VCaP (cell line): ENCODE results near the gene AGAP3.

Experiments
- H3K27ac ChIP-seq: fragments of 450-650 bp; 2 replicates; pipeline ENCODE4 v1.5.1; 2017
- TF ChIP-seq, protein P1 (sequence below): fragments of 450-650 bp; conservative IDR thresholded peaks from 2 replicates; pipeline ENCODE4 v1.5.1; 2017; ENCODE audit warnings: mild to moderate bottlenecking, moderate library complexity

AGAP3 gene

DNA sequence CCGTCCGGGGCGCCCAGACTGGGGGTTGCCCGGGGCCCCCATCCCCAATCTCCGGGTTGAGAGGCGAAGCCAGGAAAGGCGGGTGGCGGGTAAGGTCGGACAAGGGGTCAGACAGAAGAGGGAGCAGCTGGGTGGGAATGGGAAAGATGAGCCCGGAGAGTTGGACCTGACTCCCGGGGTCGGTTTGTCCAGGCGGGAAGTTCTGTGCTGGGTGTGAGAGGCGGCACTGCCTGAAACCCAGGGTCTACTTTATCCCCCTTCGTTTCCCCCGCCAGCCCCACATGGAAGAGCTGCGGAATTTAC is 26.2 kb upstream of the AGAP3 start:
- H3K27ac ChIP-seq: peak overlapping the region; percentile 92
- TF ChIP-seq, protein P1, sequence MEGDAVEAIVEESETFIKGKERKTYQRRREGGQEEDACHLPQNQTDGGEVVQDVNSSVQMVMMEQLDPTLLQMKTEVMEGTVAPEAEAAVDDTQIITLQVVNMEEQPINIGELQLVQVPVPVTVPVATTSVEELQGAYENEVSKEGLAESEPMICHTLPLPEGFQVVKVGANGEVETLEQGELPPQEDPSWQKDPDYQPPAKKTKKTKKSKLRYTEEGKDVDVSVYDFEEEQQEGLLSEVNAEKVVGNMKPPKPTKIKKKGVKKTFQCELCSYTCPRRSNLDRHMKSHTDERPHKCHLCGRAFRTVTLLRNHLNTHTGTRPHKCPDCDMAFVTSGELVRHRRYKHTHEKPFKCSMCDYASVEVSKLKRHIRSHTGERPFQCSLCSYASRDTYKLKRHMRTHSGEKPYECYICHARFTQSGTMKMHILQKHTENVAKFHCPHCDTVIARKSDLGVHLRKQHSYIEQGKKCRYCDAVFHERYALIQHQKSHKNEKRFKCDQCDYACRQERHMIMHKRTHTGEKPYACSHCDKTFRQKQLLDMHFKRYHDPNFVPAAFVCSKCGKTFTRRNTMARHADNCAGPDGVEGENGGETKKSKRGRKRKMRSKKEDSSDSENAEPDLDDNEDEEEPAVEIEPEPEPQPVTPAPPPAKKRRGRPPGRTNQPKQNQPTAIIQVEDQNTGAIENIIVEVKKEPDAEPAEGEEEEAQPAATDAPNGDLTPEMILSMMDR: 0 out of 2 replicates have a peak, but pooled peaks have one; percentile 15

DNA sequence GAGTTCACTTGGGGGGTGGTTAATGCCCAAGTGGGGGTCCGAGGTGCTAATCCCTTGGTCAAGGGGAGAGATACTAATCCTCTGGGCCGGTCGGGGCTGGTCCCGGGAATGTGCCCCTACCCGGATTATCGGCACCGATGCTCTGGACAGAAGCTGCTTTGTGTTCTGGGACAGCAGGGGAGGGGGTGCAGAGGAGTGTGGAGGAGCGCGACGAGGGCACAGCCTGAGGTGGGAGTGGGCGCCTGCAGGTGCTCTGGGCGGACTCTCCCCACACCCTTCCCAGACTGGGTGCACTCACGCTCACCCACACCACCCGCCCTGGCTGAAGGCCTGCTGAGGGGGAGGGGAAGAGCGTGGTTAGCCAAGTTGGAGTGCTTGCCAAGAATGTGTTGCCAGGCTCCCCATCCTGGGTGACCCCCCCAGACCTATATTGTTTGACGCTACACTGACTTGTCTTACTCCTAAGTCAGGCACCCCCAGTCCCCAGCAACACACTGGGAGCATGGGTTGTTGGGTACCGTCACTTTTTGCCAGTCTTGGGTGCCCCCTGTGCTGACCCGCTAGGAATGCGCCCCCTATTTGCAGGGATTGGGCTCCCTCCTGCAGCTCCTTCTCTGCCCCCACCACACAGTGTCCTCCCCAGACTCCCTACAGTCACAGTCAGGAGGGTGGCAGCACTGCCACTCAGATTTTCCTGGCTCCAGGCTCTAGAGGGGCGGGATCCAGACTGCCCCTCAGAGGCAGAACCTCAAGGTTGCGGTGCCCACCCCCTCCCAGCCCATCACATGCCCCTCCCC is 25.7 kb upstream of the AGAP3 start:
- TF ChIP-seq, protein P1: no peak
- peak overlapping the region; percentile 92 for H3K27ac ChIP-seq

DNA sequence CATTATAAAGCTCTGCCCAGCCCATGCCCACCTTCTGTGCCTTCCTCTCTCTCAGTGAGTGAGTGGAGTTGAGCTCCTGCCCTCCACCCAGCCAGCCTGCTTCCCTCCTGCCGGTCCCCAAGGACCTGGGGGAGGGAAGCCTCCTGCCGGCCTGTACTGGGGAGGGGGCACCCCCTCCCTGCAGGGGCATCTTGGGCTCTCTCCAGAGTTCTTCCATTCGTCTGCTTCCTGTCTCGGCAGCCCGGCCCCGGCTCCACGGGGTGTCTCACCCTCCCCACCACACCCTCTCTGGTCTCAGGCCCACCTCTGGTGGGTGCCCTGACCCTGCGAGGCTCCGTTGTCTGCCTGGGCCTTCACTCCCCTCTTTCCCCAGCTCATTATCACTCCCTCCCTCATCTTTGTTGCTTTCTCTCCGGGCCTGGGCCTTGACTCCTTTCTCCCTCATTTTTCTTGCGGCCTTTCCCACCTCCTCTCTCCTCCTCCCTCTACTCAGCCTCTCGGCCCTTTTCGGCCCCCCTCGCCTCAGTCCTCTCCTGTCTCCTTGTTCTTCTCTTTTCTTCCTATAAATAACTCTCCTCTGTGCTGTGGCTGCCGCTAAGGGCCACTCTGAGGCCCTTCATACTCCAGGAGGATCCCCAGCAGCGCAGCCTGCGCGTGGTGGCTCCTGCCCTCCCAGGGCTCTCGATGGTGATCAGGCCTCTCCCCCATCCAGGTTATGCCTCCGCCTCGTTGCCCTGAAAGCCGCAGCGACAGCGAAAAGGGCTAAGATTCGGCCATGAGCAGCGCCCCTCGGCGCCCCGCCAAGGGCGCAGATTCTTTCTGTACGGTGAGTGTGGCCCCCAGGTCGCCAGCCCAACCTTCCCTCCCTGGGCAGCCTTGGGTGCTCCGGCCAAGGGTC is 24.8 kb upstream of the AGAP3 start:
- TF ChIP-seq, protein P1: no peak
- H3K27ac ChIP-seq: peak overlapping the region; percentile 92

DNA sequence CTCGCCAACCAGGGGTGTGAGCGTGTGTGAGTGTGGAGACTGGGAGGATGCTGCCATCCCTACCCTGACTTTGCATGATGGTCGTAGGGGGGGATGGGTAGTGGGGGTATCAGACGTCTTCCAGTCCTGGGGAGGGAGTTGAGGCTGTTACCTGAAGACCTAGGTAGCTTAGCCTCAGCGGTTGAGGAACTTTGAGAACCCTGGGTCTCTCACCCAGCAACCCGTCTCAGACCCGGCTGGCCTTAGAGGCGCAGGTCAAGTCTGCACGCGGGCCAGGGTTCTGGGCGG is 24.2 kb upstream of the AGAP3 start:
- TF ChIP-seq, protein P1: no peak
- H3K27ac ChIP-seq: no peak overlapping the region

DNA sequence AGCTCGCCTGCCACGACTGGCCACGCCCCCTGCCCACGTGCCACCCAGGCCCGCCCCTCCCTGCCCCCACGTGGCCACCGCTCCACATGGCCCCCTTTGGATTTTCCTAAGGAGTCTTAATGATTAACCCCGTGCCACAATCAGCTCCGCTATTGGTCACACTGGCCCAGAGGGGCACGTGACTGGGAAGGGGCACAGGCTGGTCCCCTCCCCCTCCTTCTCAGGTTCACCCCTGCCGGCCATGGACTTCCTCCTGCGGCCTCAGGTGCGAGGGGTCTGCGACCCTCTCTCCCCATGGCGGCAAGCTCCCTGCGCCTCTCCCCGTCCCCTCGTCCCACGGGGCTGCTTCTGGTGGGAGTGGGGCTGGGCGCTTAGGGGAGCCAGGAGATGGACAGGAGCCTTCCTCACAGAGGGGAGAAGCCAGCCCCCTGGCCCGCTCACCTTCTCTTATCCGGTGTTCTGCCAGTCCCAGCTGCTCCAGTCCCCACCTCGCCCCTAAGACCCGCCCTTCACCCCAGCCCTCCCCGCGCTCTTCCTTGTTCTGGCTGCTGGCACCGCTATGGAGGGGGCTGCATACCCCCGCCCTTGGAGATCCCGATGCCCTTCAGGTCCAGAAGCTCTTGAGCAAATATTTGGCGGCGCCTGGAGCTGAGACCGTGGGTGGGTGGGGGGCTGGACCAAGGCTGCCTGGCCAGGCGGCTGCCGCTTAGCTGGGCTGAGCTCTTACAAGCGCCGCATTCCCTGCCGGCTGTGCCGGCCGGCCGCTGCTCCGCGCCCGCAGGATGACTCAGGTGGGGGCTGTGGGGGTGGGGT is 23.7 kb upstream of the AGAP3 start:
- H3K27ac ChIP-seq: no peak overlapping the region

DNA sequence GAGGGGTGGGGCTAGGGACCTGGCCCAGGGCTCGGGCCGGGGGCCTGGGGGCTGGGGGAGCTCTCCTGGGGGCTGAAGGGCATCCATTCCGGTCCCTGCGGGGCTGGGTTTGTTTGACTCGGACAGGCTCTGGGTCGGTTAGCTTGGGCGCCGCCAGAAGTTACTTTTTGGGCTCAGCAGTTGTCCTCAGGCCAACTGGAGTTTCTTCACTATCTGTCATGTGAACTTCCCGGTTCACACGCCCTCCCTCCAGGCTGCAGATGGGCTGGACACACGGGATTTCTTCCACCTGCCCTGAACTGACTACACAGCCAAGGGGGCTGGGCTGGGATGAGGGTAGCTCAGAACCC is 23.1 kb upstream of the AGAP3 start:
- TF ChIP-seq, protein P1: no peak
- no peak overlapping the region for H3K27ac ChIP-seq

More for the DNA sequence above, 23.7 kb upstream of the AGAP3 start:
- TF ChIP-seq, protein P1: no peak

DNA sequence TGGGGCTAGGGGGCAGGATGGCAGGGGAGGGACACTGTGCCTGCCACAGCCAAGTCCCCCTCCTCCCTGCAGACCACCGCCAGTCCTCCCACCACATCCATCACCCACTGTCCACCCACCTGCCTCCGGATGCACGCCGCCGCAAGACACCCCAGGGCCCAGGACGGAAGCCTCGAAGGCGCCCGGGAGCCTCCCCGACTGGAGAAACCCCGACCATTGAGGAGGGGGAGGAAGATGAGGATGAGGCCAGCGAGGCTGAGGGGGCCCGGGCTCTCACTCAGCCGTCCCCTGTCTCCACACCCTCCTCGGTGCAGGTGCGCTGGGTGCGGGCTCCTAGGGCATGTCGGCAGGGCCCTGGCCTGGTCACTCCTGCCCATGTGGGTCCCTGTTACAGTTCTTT is 21.8 kb upstream of the AGAP3 start:
- TF ChIP-seq, protein P1: no peak
- no peak overlapping the region for H3K27ac ChIP-seq
